A673 (cell line): ENCODE data around the gene RAB11FIP3. TPM values are rescaled to one million over a fixed set of nuclear protein-coding genes. Genes with fewer than 3 reads are reported as not detected.

ENCODE experiments used
- BruUV-seq: library from RNA; stranded (reverse); fragments of 400-500 nt; replicated peaks from 2 replicates; lab custom pipeline; 2021; lab: Mats Ljungman, UMichigan
- CTCF ChIA-PET: fragments of 300-600 bp; sonication (Branson Sonifier 250); formaldehyde crosslinking; loops from one replicate; lab custom pipeline; 2022; ENCODE audit warnings: antibody characterized with exemption; lab: Charles Lee
- POLR2A ChIA-PET: fragments of 300-600 bp; sonication (Branson Sonifier 250); formaldehyde crosslinking; loops from one replicate; lab custom pipeline; 2022; ENCODE audit warnings: antibody characterized with exemption; ENCODE audit not compliant: low non-redundant PET; lab: Charles Lee
- DNase-seq: peaks from one replicate; pipeline ENCODE4 v3.0.0-alpha.2; 2015; ENCODE audit warnings: low spot score
- H3K27ac ChIP-seq: fragments of 200-600 bp; sonication (generic); 2 replicates; pipeline ENCODE4 v1.5.1; 2016; ENCODE audit warnings: mixed run types, low read depth, mild to moderate bottlenecking, mixed read lengths, antibody characterized with exemption, low read length; ENCODE audit not compliant: poor library complexity, severe bottlenecking
- H3K27me3 ChIP-seq: fragments of 200-600 bp; sonication (generic); replicated peaks from 2 replicates; pipeline ENCODE4 v1.6.1; 2017; ENCODE audit warnings: mixed run types, low read depth, mild to moderate bottlenecking, mixed read lengths, antibody characterized with exemption, low read length; ENCODE audit not compliant: insufficient read depth, poor library complexity
- H3K36me3 ChIP-seq: fragments of 200-600 bp; sonication (generic); 2 replicates; pipeline ENCODE4 v1.6.1; 2016; ENCODE audit warnings: mixed run types, mild to moderate bottlenecking, mixed read lengths, antibody characterized with exemption, low read length; ENCODE audit not compliant: insufficient read depth, poor library complexity, severe bottlenecking
- H3K4me1 ChIP-seq: fragments of 200-600 bp; sonication (generic); 2 replicates; pipeline ENCODE4 v1.6.1; 2017; ENCODE audit warnings: mixed run types, mild to moderate bottlenecking, mixed read lengths, antibody characterized with exemption, low read length; ENCODE audit not compliant: insufficient read depth, poor library complexity, severe bottlenecking
- H3K4me3 ChIP-seq: fragments of 200-600 bp; sonication (generic); 2 replicates; pipeline ENCODE4 v1.5.1; 2016; ENCODE audit warnings: low read depth, mixed run types, mild to moderate bottlenecking, mixed read lengths, low read length; ENCODE audit not compliant: poor library complexity, severe bottlenecking
- H3K9me3 ChIP-seq: fragments of 200-600 bp; sonication (generic); 2 replicates; pipeline ENCODE4 v1.6.1; 2016; ENCODE audit warnings: mixed run types, low read depth, mild to moderate bottlenecking, mixed read lengths, antibody characterized with exemption, low read length; ENCODE audit not compliant: poor library complexity, severe bottlenecking
- CTCF ChIP-seq: fragments of 300-800, 200-600 bp; sonication (generic); conservative IDR thresholded peaks from 2 replicates; pipeline ENCODE4 v1.5.1; 2017; ENCODE audit warnings: low read depth, mild to moderate bottlenecking, antibody characterized with exemption, low read length, moderate library complexity, mixed read lengths
- EZH2 ChIP-seq: fragments of 200-600 bp; sonication (generic); IDR thresholded peaks from 2 replicates; pipeline ENCODE4 v1.6.1; 2017; ENCODE audit warnings: borderline replicate concordance, low read depth, mild to moderate bottlenecking, mixed read lengths, antibody characterized with exemption, low read length; ENCODE audit not compliant: poor library complexity, severe bottlenecking
- intact Hi-C: fragments of 100-400 bp; cut with micrococcal nuclease; formaldehyde crosslinking; loops from one replicate; pipeline ENCODE4 v1.10.0; 2022; ENCODE audit not compliant: unreplicated experiment
- total RNA-seq: library from RNA; stranded (reverse); gene quantifications from 2 replicates; pipeline ENCODE4 v1.2.3, GENCODE V29; 2021

Gene RAB11FIP3
- total RNA-seq, 1 experiment from 2014 or later = 44.8 TPM

GRCh38 chr16:499924-500323, 74.5 kb downstream of the RAB11FIP3 start:
- H3K4me3 ChIP-seq = no peak overlapping the region
- no peak for DNase-seq
- TF ChIP-seq CTCF (no peak), EZH2 (no peak)
- no TSS peak for BruUV-seq
- H3K27ac ChIP-seq = no peak overlapping the region
- CTCF ChIA-PET = no interaction called here
- no peaks in the 10 kb centered on the region for H3K4me1 ChIP-seq
- POLR2A ChIA-PET = no interaction called here
- H3K36me3 ChIP-seq = no peaks in the 10 kb centered on the region
- intact Hi-C loops = no loop called here
- no peaks in the 10 kb centered on the region for H3K27me3 ChIP-seq
- H3K9me3 ChIP-seq = no peaks in the 10 kb centered on the region

- TF ChIP-seq CTCF = no peak
- CTCF ChIA-PET = interaction anchor here (1.3 kb wide), 1 partner anchor 13 kb away, joined by 3 read pairs; no protein-coding TSS in a partner anchor
- BruUV-seq = no TSS peak
Observed at GRCh38 chr16:500709-501108, 75.3 kb downstream of the RAB11FIP3 start.

GRCh38 chr16:502179-502943, 76.9 kb downstream of the RAB11FIP3 start:
- ChIA-PET POLR2A (no interaction called here), CTCF (interaction anchor here (0.6 to 1.3 kb wide), 2 partner anchors 15 to 624 kb away, joined by 3 to 6 read pairs; no protein-coding TSS in a partner anchor)
- Histone ChIP-seq H3K9me3 (no peaks in the 10 kb centered on the region), H3K27me3 (no peaks in the 10 kb centered on the region), H3K4me1 (no peaks in the 10 kb centered on the region), H3K27ac (no peak overlapping the region), H3K4me3 (no peak overlapping the region), H3K36me3 (no peaks in the 10 kb centered on the region)
- no peak for DNase-seq
- no TSS peak for BruUV-seq
- no peak for TF ChIP-seq EZH2
- TF ChIP-seq CTCF = no peak
- intact Hi-C loops = no loop called here

More at GRCh38 chr16:500709-501108, 75.3 kb downstream of the RAB11FIP3 start:
- Histone ChIP-seq H3K9me3 (no peaks in the 10 kb centered on the region), H3K4me1 (no peaks in the 10 kb centered on the region), H3K27ac (no peak overlapping the region), H3K36me3 (no peaks in the 10 kb centered on the region), H3K27me3 (no peaks in the 10 kb centered on the region), H3K4me3 (no peak overlapping the region)
- POLR2A ChIA-PET = no interaction called here
- no peak for DNase-seq
- intact Hi-C loops = no loop called here
